LNCaP clone FGC (cell line): ENCODE measurements around the gene WDR82.
A peak's percentile ranks its signal among the peaks of the same experiment; 100 is the strongest.

ENCODE experiments used
- DNase-seq: peaks from one replicate; pipeline ENCODE4 v3.0.0-alpha.2; 2011; ENCODE audit warnings: low read depth
- H3K4me3 ChIP-seq: 2 replicates; pipeline ENCODE4 v1.5.1; 2011; ENCODE audit warnings: mild to moderate bottlenecking, low read depth, low read length, control low read depth
- CTCF ChIP-seq: IDR thresholded peaks from 2 replicates; pipeline ENCODE4 v1.5.1; 2012; ENCODE audit warnings: mild to moderate bottlenecking; ENCODE audit not compliant: control insufficient read depth, insufficient read depth; ENCODE audit errors: extremely low read depth

Gene WDR82

DNA sequence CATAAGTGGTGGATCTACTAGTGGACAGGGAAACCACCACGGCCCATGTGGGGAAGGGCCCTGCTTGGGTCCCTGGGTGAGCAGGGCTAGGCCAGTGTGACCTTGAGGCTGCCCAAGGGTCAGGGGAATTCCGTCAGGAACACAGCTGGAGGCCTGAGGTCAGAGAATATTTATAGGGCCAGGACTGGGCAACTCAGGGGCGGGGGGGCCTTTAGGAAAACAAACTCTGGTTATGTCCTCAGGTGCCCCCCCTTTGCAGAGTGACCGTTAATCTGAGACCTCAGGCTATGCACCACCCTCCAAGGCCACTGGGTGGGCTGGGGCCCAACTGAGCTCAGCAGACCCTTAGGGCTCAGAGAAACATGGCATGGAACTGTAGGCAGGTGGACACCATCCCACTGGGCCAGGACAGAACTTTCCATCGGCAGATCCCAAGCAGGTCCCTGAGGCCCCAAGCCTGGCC, 42.0 kb downstream of the WDR82 start:
- no peak for TF ChIP-seq CTCF
- no peak overlapping the region for H3K4me3 ChIP-seq
- no peak for DNase-seq

- no peak overlapping the region for H3K4me3 ChIP-seq
- TF ChIP-seq CTCF, result no peak
- no peak for DNase-seq
These were observed 43.7 kb downstream of the WDR82 start for GRCh38 chr3:52234516-52235447.

- DNase-seq, result no peak
- no peak for TF ChIP-seq CTCF
- no peak overlapping the region for H3K4me3 ChIP-seq
These were observed 44.5 kb downstream of the WDR82 start for GRCh38 chr3:52233968-52234367.

- no peak overlapping the region for H3K4me3 ChIP-seq
- no peak for TF ChIP-seq CTCF
- DNase-seq, result no peak
These were observed 45.3 kb downstream of the WDR82 start for GRCh38 chr3:52233108-52233591.

- DNase-seq, result no peak
- no peak overlapping the region for H3K4me3 ChIP-seq
- TF ChIP-seq CTCF, result no peak
These were observed 46.0 kb downstream of the WDR82 start for GRCh38 chr3:52232279-52233107.

- no peak for DNase-seq
- peak; percentile 97 for TF ChIP-seq CTCF
These were observed 46.8 kb downstream of the WDR82 start for GRCh38 chr3:52231502-52232278.

More at GRCh38 chr3:52231502-52232278, 46.8 kb downstream of the WDR82 start:
- H3K4me3 ChIP-seq, result no peak overlapping the region
